ENCODE data around the gene OR8U1. TPM values are rescaled to one million over a fixed set of nuclear protein-coding genes. Genes with fewer than 3 reads are reported as not detected.

OR8U1 gene
- total RNA-seq, 1 experiment from 2014 or later: not detected

GRCh38 chr11:56345739-56346138 is 29.7 kb upstream of the OR8U1 start, which contains the start of gene OR8K1:
OR8K1 (plus strand) TSS chr11:56346039; CDS start chr11:56346039, 0 bp downstream.
- intact Hi-C loops (cut with micrococcal nuclease; ENCODE audit: unreplicated experiment): no loop called here
- BruUV-seq (replicated peaks): no TSS peak
- CTCF ChIA-PET: no interaction called here
- Mint-ChIP-seq H3K4me1 (ENCODE audit: low read depth, unreplicated experiment) (no peaks in the 10 kb centered on the region), H3K4me3 (ENCODE audit: low read depth, unreplicated experiment) (no peak within 1 kb of the TSS), H3K9me3 (ENCODE audit: low read depth, unreplicated experiment) (peaks cover 5% of the 10 kb centered on the region), H3K27ac (ENCODE audit: unreplicated experiment) (no peak within 1 kb of the TSS), H3K36me3 (ENCODE audit: insufficient read depth, unreplicated experiment) (no peaks in the 10 kb centered on the region), H3K27me3 (ENCODE audit: unreplicated experiment) (no peaks in the 10 kb centered on the region)
- DNase-seq: no peak
- TF ChIP-seq CTCF (IDR thresholded peaks at IDR 0.05; ENCODE audit: unreplicated experiment): no peak

GRCh38 chr11:56353991-56354390 is 21.4 kb upstream of the OR8U1 start, which contains the start of gene OR8J1:
OR8J1 (plus strand) TSS chr11:56354291; CDS start chr11:56360247, 5,956 bp downstream.
- Mint-ChIP-seq H3K4me3 (ENCODE audit: low read depth, unreplicated experiment) (no peak within 1 kb of the TSS), H3K27ac (ENCODE audit: unreplicated experiment) (no peak within 1 kb of the TSS), H3K27me3 (ENCODE audit: unreplicated experiment) (no peaks in the 10 kb centered on the region), H3K4me1 (ENCODE audit: low read depth, unreplicated experiment) (no peaks in the 10 kb centered on the region), H3K9me3 (ENCODE audit: low read depth, unreplicated experiment) (peaks cover 5% of the 10 kb centered on the region), H3K36me3 (ENCODE audit: insufficient read depth, unreplicated experiment) (no peaks in the 10 kb centered on the region)
- TF ChIP-seq CTCF (IDR thresholded peaks at IDR 0.05; ENCODE audit: unreplicated experiment): no peak
- intact Hi-C loops (cut with micrococcal nuclease; ENCODE audit: unreplicated experiment): no loop called here
- CTCF ChIA-PET: no interaction called here
- BruUV-seq (replicated peaks): no TSS peak
- DNase-seq: no peak

- H3K27ac Mint-ChIP-seq (ENCODE audit: unreplicated experiment): no peak overlapping the region
- TF ChIP-seq CTCF (IDR thresholded peaks at IDR 0.05; ENCODE audit: unreplicated experiment): no peak
- DNase-seq: no peak
- H3K4me3 Mint-ChIP-seq (ENCODE audit: low read depth, unreplicated experiment): no peak overlapping the region
- no peaks in the 10 kb centered on the region for H3K27me3 Mint-ChIP-seq (ENCODE audit: unreplicated experiment)
- H3K9me3 Mint-ChIP-seq (ENCODE audit: low read depth, unreplicated experiment): peaks cover 22% of the 10 kb centered on the region
- no peaks in the 10 kb centered on the region for H3K36me3 Mint-ChIP-seq (ENCODE audit: insufficient read depth, unreplicated experiment)
- H3K4me1 Mint-ChIP-seq (ENCODE audit: low read depth, unreplicated experiment): no peaks in the 10 kb centered on the region
- no TSS peak for BruUV-seq (replicated peaks)
- intact Hi-C loops (cut with micrococcal nuclease; ENCODE audit: unreplicated experiment): no loop called here
- CTCF ChIA-PET: no interaction called here
These were observed 4.7 kb downstream of the OR8U1 start for GRCh38 chr11:56380120-56380519.

- H3K36me3 Mint-ChIP-seq (ENCODE audit: insufficient read depth, unreplicated experiment): no peaks in the 10 kb centered on the region
These were observed 19.0 kb downstream of the OR8U1 start for GRCh38 chr11:56394381-56394780.

More at GRCh38 chr11:56394381-56394780, 19.0 kb downstream of the OR8U1 start:
- no peak for TF ChIP-seq CTCF (IDR thresholded peaks at IDR 0.05; ENCODE audit: unreplicated experiment)
- intact Hi-C loops (cut with micrococcal nuclease; ENCODE audit: unreplicated experiment): no loop called here
- no peak overlapping the region for H3K27ac Mint-ChIP-seq (ENCODE audit: unreplicated experiment)
- CTCF ChIA-PET: no interaction called here
- no peak overlapping the region for H3K4me3 Mint-ChIP-seq (ENCODE audit: low read depth, unreplicated experiment)
- BruUV-seq (replicated peaks): no TSS peak
- no peaks in the 10 kb centered on the region for H3K4me1 Mint-ChIP-seq (ENCODE audit: low read depth, unreplicated experiment)
- DNase-seq: no peak
- no peaks in the 10 kb centered on the region for H3K27me3 Mint-ChIP-seq (ENCODE audit: unreplicated experiment)
- H3K9me3 Mint-ChIP-seq (ENCODE audit: low read depth, unreplicated experiment): peaks cover 10% of the 10 kb centered on the region
